HepG2 (cell line): Measurements from ENCODE around the gene GPRC5B. TPM values are rescaled to one million over a fixed set of nuclear protein-coding genes. Genes with fewer than 3 reads are reported as not detected.

Source experiments
- BATF2 ChIP-seq: sonication (generic); formaldehyde crosslinking; IDR thresholded peaks from 2 replicates; pipeline ENCODE4 v1.8.0; 2022; ENCODE audit warnings: mild to moderate bottlenecking, missing genetic modification reagents, moderate library complexity
- DMAP1 ChIP-seq: IDR thresholded peaks from 2 replicates; pipeline ENCODE4 v1.6.1; 2016
- ETV5 ChIP-seq: IDR thresholded peaks from 2 replicates; pipeline ENCODE4 v1.6.1; 2018; ENCODE audit warnings: missing biosample characterization, missing genetic modification reagents, inconsistent platforms, borderline replicate concordance
- FOXA3 ChIP-seq: IDR thresholded peaks from 2 replicates; pipeline ENCODE4 v1.6.1; 2016; ENCODE audit warnings: missing genetic modification reagents, missing compliant biosample characterization
- HBP1 ChIP-seq: IDR thresholded peaks from 2 replicates; pipeline ENCODE4 v1.6.1; 2016; ENCODE audit warnings: low read depth, control low read depth
- HOXA9 ChIP-seq: sonication (generic); formaldehyde crosslinking; IDR thresholded peaks from 2 replicates; pipeline ENCODE4 v1.8.1; 2022; ENCODE audit warnings: missing genetic modification reagents, mild to moderate bottlenecking, moderate library complexity, borderline replicate concordance
- KDM4B ChIP-seq: sonication (generic); formaldehyde crosslinking; IDR thresholded peaks from 2 replicates; pipeline ENCODE4 v1.4.0; 2020; ENCODE audit warnings: missing genetic modification reagents
- POGZ ChIP-seq: sonication (generic); formaldehyde crosslinking; IDR thresholded peaks from 2 replicates; pipeline ENCODE4 v1.4.0; 2020; ENCODE audit warnings: mild to moderate bottlenecking, missing genetic modification reagents
- REST ChIP-seq, 2 experiments: IDR thresholded peaks; 2 replicates each; pipeline ENCODE4 v1.6.1; 2011 to 2012; ENCODE audit warnings: low read length in 2 of 2, borderline replicate concordance in 1 of 2, low read depth in 1 of 2, mild to moderate bottlenecking in 1 of 2, moderate library complexity in 1 of 2
- SMAD9 ChIP-seq: sonication (generic); formaldehyde crosslinking; IDR thresholded peaks from 2 replicates; pipeline ENCODE4 v1.5.1; 2020; ENCODE audit warnings: mild to moderate bottlenecking, missing genetic modification reagents
- SNAPC2 ChIP-seq: sonication (generic); formaldehyde crosslinking; IDR thresholded peaks from 2 replicates; pipeline ENCODE4 v1.8.1; 2022; ENCODE audit warnings: mild to moderate bottlenecking, missing genetic modification reagents
- XBP1 ChIP-seq: sonication (generic); formaldehyde crosslinking; IDR thresholded peaks from 2 replicates; pipeline ENCODE4 v1.5.0; 2020; ENCODE audit warnings: missing genetic modification reagents
- ZNF282 ChIP-seq: fragments of 450-650 bp; IDR thresholded peaks from 2 replicates; pipeline ENCODE4 v1.6.1; 2018; ENCODE audit not compliant: partially characterized antibody
- ZNF552 ChIP-seq: sonication (generic); formaldehyde crosslinking; IDR thresholded peaks from 2 replicates; pipeline ENCODE4 v1.9.0; 2022; ENCODE audit warnings: missing genetic modification reagents, mild to moderate bottlenecking, borderline replicate concordance
- ZSCAN21 ChIP-seq: sonication (generic); formaldehyde crosslinking; IDR thresholded peaks from 2 replicates; pipeline ENCODE4 v1.8.0; 2022; ENCODE audit warnings: mild to moderate bottlenecking, missing genetic modification reagents, moderate library complexity, borderline replicate concordance
- polyA plus RNA-seq, 8 experiments: library from polyadenylated mRNA; depleted of rRNA in 3 of 8; stranded (reverse) in 7 of 8; unstranded in 1 of 8; fragments of >200 nt; fragmentation: Illumina TruSeq in 4 of 8; extraction: Trizol in 4 of 8; gene quantifications; 2 replicates each; pipeline versions ENCODE4 v1.2.1 to v1.2.3, GENCODE V29; 2011 to 2016; ENCODE audit warnings: low read depth in 4 of 8, missing spikeins in 1 of 8, mixed read lengths in 1 of 8; ENCODE audit not compliant: insufficient read depth in 1 of 8
- total RNA-seq, 5 experiments: library from RNA; depleted of rRNA; stranded (reverse); fragments of >200 nt; fragmentation: Illumina TruSeq; extraction: Trizol; gene quantifications; 2 replicates each; pipeline ENCODE4 v1.2.3, GENCODE V29; 2016; ENCODE audit warnings: low read depth in 1 of 5
- TF ChIP-seq, protein P1 (sequence below): IDR thresholded peaks from 2 replicates; pipeline ENCODE4 v1.6.1; 2018; ENCODE audit warnings: missing genetic modification reagents, mild to moderate bottlenecking, missing compliant biosample characterization
- TF ChIP-seq, protein P2 (sequence below): sonication (generic); formaldehyde crosslinking; IDR thresholded peaks from 2 replicates; pipeline ENCODE4 v1.8.1; 2022; ENCODE audit warnings: low read depth, mild to moderate bottlenecking, missing genetic modification reagents
- TF ChIP-seq, protein P3 (sequence below): IDR thresholded peaks from 2 replicates; pipeline ENCODE4 v1.6.1; 2016; ENCODE audit warnings: low read depth, borderline replicate concordance

Gene GPRC5B
- total and polyA plus RNA-seq, 2 of the 13 experiments (the other 11 are each of a cell fraction or from before 2014, with no cell fraction given), result 0.46 to 0.53 TPM

DNA sequence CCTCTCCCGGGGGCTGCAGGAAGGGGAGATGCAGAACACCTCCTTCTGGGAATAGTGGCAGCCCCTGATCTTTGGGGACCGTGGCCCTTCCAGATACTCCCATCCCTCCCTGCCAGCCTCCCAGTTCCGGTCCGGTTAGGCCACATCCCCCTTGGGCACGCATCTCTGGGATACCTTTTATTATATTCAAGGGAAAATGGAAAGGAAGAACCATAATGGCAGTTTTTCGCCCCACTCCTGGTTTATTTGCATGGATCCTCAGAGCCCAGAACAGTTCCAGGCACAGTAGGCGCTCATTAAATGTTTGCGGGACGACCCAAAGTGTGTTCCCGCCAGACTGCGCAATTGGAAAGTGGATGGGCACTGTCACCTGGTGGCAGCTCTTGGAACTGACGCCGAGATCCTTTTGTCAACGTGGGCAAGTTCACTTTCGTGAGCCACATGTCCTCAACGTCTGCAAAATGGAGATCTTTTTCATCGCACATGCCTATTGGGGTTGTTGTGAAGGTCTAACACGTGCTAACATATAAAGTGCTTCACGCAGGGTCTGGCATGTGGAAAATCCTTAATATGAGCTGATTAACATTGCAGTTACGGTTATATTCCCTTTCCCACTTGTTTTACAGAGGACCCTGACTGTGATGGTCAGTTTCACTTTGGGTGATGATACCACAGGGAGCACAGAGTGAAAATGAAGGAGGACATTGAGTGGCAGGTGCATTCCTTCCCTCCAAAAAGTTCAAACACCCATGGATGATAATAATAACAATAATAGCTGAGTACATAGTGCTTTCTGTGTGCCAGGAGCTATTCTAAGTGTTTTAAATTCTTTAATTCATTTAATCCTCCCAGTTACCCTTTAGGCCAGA is 1.7 kb upstream of the GPRC5B start (continued):
- peak; percentile 86; the same call in 1 of the 2 replicates for TF ChIP-seq HBP1 (CRISPR knock-in tag)
- no peak for TF ChIP-seq HOXA9 (CRISPR knock-in tag)
- TF ChIP-seq, protein P1, sequence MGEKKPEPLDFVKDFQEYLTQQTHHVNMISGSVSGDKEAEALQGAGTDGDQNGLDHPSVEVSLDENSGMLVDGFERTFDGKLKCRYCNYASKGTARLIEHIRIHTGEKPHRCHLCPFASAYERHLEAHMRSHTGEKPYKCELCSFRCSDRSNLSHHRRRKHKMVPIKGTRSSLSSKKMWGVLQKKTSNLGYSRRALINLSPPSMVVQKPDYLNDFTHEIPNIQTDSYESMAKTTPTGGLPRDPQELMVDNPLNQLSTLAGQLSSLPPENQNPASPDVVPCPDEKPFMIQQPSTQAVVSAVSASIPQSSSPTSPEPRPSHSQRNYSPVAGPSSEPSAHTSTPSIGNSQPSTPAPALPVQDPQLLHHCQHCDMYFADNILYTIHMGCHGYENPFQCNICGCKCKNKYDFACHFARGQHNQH (CRISPR knock-in tag), result peak; percentile 74; the same call in 1 of the 2 replicates
- peak; percentile 91 for TF ChIP-seq KDM4B (CRISPR knock-in tag)
- 0 out of 2 replicates have a peak, but pooled peaks have one; percentile 56 for TF ChIP-seq BATF2 (CRISPR knock-in tag)
- peak; percentile 46; the same call in 1 of the 2 replicates for TF ChIP-seq ZSCAN21
- peak; percentile 77 for TF ChIP-seq FOXA3 (CRISPR knock-in tag)
- TF ChIP-seq, protein P2, sequence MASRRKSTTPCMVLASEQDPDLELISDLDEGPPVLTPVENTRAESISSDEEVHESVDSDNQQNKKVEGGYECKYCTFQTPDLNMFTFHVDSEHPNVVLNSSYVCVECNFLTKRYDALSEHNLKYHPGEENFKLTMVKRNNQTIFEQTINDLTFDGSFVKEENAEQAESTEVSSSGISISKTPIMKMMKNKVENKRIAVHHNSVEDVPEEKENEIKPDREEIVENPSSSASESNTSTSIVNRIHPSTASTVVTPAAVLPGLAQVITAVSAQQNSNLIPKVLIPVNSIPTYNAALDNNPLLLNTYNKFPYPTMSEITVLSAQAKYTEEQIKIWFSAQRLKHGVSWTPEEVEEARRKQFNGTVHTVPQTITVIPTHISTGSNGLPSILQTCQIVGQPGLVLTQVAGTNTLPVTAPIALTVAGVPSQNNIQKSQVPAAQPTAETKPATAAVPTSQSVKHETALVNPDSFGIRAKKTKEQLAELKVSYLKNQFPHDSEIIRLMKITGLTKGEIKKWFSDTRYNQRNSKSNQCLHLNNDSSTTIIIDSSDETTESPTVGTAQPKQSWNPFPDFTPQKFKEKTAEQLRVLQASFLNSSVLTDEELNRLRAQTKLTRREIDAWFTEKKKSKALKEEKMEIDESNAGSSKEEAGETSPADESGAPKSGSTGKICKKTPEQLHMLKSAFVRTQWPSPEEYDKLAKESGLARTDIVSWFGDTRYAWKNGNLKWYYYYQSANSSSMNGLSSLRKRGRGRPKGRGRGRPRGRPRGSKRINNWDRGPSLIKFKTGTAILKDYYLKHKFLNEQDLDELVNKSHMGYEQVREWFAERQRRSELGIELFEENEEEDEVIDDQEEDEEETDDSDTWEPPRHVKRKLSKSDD (CRISPR knock-in tag), result no peak
- no peak for TF ChIP-seq ZNF282
- 0 out of 2 replicates have a peak, but pooled peaks have one; percentile 23 for TF ChIP-seq DMAP1 (CRISPR knock-in tag)
- TF ChIP-seq POGZ (CRISPR knock-in tag), result no peak
- TF ChIP-seq SMAD9 (CRISPR knock-in tag), result no peak
- no peak for TF ChIP-seq ZNF552 (CRISPR knock-in tag)
- TF ChIP-seq REST (IDR thresholded peaks at IDR 0.05; ENCODE audit: borderline replicate concordance in 1 of 2, low read depth in 1 of 2, low read length in 2 of 2), result no peak
- TF ChIP-seq, protein P3, sequence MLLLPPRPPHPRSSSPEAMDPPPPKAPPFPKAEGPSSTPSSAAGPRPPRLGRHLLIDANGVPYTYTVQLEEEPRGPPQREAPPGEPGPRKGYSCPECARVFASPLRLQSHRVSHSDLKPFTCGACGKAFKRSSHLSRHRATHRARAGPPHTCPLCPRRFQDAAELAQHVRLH, result peak; percentile 93
- TF ChIP-seq SNAPC2 (CRISPR knock-in tag), result no peak; the same call in 1 of the 2 replicates
- no peak for TF ChIP-seq XBP1 (CRISPR knock-in tag)
- peak; percentile 40; the same call in 1 of the 2 replicates for TF ChIP-seq ETV5
